ENCODE results near the gene NEU1. TPM values are rescaled to one million over a fixed set of nuclear protein-coding genes. Genes with fewer than 3 reads are reported as not detected.
"Not testable (repeated sequence)": the region's sequence is repeated elsewhere in the genome, so short reads cannot be mapped to it uniquely, and the experiment has no call there.

Gene NEU1
- total RNA-seq, 2 experiments from 2014 or later = 8.7 to 9.8 TPM

GRCh38 chr6:31851485-31851832, 11.2 kb downstream of the NEU1 start:
- intact Hi-C loops (cut with micrococcal nuclease) = no loop called here
- no peaks in the 10 kb centered on the region for H3K27me3 Mint-ChIP-seq
- H3K4me3 Mint-ChIP-seq = no peak overlapping the region
- ATAC-seq = no peak
- peaks cover 4% of the 10 kb centered on the region for H3K36me3 Mint-ChIP-seq (ENCODE audit: low read depth)
- ChIA-PET POLR2A (interaction anchor here (1.2 kb wide), 1 partner anchor 16 kb away, joined by 3 read pairs; no protein-coding TSS in a partner anchor), CTCF (interaction anchor here (0.9 kb wide), 1 partner anchor 101 kb away, joined by 3 read pairs; no protein-coding TSS in a partner anchor)
- H3K9me3 Mint-ChIP-seq = no peaks in the 10 kb centered on the region
- no peak for DNase-seq
- no peaks in the 10 kb centered on the region for H3K4me1 Mint-ChIP-seq (ENCODE audit: low read depth)
- TF ChIP-seq CTCF (IDR thresholded peaks at IDR 0.05) = no peak
- no peak overlapping the region for H3K27ac Mint-ChIP-seq

GRCh38 chr6:31850765-31851484, 11.7 kb downstream of the NEU1 start:
- DNase-seq = no peak
- CTCF ChIA-PET = interaction anchor here (0.9 kb wide), 1 partner anchor 102 kb away, joined by 3 read pairs; no protein-coding TSS in a partner anchor
- H3K4me3 Mint-ChIP-seq = no peak overlapping the region
- no peak for TF ChIP-seq CTCF (IDR thresholded peaks at IDR 0.05)
- H3K9me3 Mint-ChIP-seq = no peaks in the 10 kb centered on the region
- H3K36me3 Mint-ChIP-seq (ENCODE audit: low read depth) = peaks cover 4% of the 10 kb centered on the region
- POLR2A ChIA-PET = no interaction called here
- no peaks in the 10 kb centered on the region for H3K27me3 Mint-ChIP-seq
- ATAC-seq = no peak
- intact Hi-C loops (cut with micrococcal nuclease) = no loop called here
- H3K4me1 Mint-ChIP-seq (ENCODE audit: low read depth) = no peaks in the 10 kb centered on the region
- no peak overlapping the region for H3K27ac Mint-ChIP-seq

- intact Hi-C loops (cut with micrococcal nuclease) = no loop called here
- ChIA-PET POLR2A (interaction anchor here (1.4 to 5.6 kb wide), 2 partner anchors 12 to 112 kb away, joined by 3 to 27 read pairs; partner anchors contain the start of genes NELFE and SKIC2), CTCF (interaction anchor here (1.2 to 1.7 kb wide), 2 partner anchors 42 to 78 kb away, joined by 4 to 5 read pairs; no protein-coding TSS in a partner anchor)
- H3K27ac Mint-ChIP-seq = no peak overlapping the region
- ATAC-seq (no peak), DNase-seq (no peak)
- H3K27me3 Mint-ChIP-seq = no peaks in the 10 kb centered on the region
- H3K4me1 Mint-ChIP-seq (ENCODE audit: low read depth) = no peaks in the 10 kb centered on the region
- peaks cover 2% of the 10 kb centered on the region for H3K36me3 Mint-ChIP-seq (ENCODE audit: low read depth)
- no peak for TF ChIP-seq CTCF (IDR thresholded peaks at IDR 0.05)
- H3K9me3 Mint-ChIP-seq = no peaks in the 10 kb centered on the region
- H3K4me3 Mint-ChIP-seq = no peak overlapping the region
Observed at GRCh38 chr6:31847276-31847978, 15.2 kb downstream of the NEU1 start.

- H3K27ac Mint-ChIP-seq = no peak overlapping the region
- ATAC-seq = no peak
- H3K9me3 Mint-ChIP-seq = no peaks in the 10 kb centered on the region
- H3K27me3 Mint-ChIP-seq = no peaks in the 10 kb centered on the region
- POLR2A ChIA-PET = interaction anchor here (1.0 to 5.6 kb wide), 3 partner anchors 9 to 58 kb away, joined by 3 to 27 read pairs (median 6); no protein-coding TSS in a partner anchor
- peaks cover under 1% of the 10 kb centered on the region for H3K4me1 Mint-ChIP-seq (ENCODE audit: low read depth)
- no peak for TF ChIP-seq CTCF (IDR thresholded peaks at IDR 0.05)
- H3K4me3 Mint-ChIP-seq = no peak overlapping the region
- intact Hi-C loops (cut with micrococcal nuclease) = no loop called here
- peaks cover 20% of the 10 kb centered on the region for H3K36me3 Mint-ChIP-seq (ENCODE audit: low read depth)
- no peak for DNase-seq
- CTCF ChIA-PET = interaction anchor here (1.0 kb wide), 1 partner anchor 19 kb away, joined by 4 read pairs; no protein-coding TSS in a partner anchor
Observed at GRCh38 chr6:31844507-31844906, 18.1 kb downstream of the NEU1 start.

GRCh38 chr6:31842053-31842452, 20.6 kb downstream of the NEU1 start:
- no peak overlapping the region for H3K27ac Mint-ChIP-seq
- ChIA-PET CTCF (no interaction called here), POLR2A (interaction anchor here (0.7 to 1.0 kb wide), 6 partner anchors 11 to 107 kb away, joined by 3 to 4 read pairs (median 3); partner anchors contain the start of gene VARS1)
- no peak overlapping the region for H3K4me3 Mint-ChIP-seq
- H3K27me3 Mint-ChIP-seq = no peaks in the 10 kb centered on the region
- TF ChIP-seq CTCF (IDR thresholded peaks at IDR 0.05) = no peak
- peaks cover 15% of the 10 kb centered on the region for H3K4me1 Mint-ChIP-seq (ENCODE audit: low read depth)
- no peaks in the 10 kb centered on the region for H3K9me3 Mint-ChIP-seq
- DNase-seq = no peak
- H3K36me3 Mint-ChIP-seq (ENCODE audit: low read depth) = peaks cover 44% of the 10 kb centered on the region
- no peak for ATAC-seq
- intact Hi-C loops (cut with micrococcal nuclease) = no loop called here

- Mint-ChIP-seq H3K36me3 (ENCODE audit: low read depth) (peaks cover 64% of the 10 kb centered on the region), H3K4me1 (ENCODE audit: low read depth) (peaks cover 17% of the 10 kb centered on the region)
- ChIA-PET POLR2A (interaction anchor here (0.8 to 7.0 kb wide), 10 partner anchors 9 to 1015 kb away, joined by 3 to 42 read pairs (median 3); partner anchors contain the start of genes C6orf47 and NEU1), CTCF (interaction anchor here (0.6 to 1.2 kb wide), 2 partner anchors 35 to 55 kb away, joined by 3 read pairs; no protein-coding TSS in a partner anchor)
- intact Hi-C loops (cut with micrococcal nuclease) = loop anchor here (2.0 to 10.0 kb wide), 2 partner anchors 21 to 175 kb away; partner anchors contain the start of genes C6orf47, CSNK2B, GPANK1 and LY6G5B
- DNase-seq, H3K9me3 Mint-ChIP-seq, H3K27ac Mint-ChIP-seq, H3K4me3 Mint-ChIP-seq, H3K27me3 Mint-ChIP-seq, ATAC-seq: not testable (repeated sequence)
Observed at GRCh38 chr6:31839779-31840126, 22.9 kb downstream of the NEU1 start.

Data from activated CD8-positive, alpha-beta T cell treated with anti-CD3 and anti-CD28 coated beads for 36 hours (primary cell).